ENCODE data around the gene ASTN1. TPM values are rescaled to one million over a fixed set of nuclear protein-coding genes. Genes with fewer than 3 reads are reported as not detected.

Gene ASTN1
- total and polyA plus RNA-seq, 9 donors = 1.1 to 14.8 (median 2.7) TPM

DNA sequence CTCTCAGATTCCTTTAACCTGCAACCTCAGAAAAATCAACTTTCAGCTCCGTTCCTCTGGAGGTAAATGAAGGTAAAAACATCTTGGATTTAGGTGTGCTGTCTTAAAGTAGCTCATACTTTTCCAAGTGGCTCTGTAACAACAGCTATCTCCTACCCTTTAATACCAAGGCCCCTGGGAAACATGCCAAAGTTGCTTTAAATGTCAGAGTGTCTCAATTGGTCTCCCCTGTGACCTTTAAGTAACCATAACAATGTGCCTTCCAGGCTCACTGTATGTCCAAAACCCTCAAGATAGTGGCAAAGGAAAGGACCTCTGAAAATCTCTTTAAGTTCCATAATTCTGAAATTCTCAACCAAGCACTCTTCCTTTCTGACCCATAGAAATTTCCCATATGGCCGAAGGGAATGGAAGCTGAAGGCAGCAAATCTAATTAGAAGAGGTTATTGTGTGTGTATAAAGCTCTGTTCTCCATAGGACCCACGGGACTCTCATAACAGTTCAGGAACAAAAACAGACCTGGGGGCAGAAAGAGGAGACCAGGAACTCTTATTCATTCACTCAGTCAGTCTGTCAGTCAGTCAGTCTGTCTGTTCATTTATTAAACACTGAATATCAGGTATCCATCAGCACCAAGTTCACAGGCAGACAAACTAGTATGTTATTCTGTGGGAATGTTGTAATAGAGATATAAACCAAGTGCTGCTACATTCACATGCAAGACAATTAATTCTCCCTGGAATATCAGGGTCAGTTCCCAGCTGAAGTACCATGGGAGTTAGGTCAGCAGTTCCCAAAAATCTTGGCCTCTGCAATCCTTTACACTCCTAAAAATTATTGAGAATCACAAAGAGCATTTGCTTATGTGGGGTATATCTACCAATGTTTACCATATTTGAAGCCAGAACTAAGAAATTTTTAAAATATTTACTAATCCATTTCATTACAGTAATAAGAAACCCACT, 19.1 kb downstream of the ASTN1 start:
- Histone ChIP-seq H3K4me1 (ENCODE audit: insufficient read depth) (peaks cover 2% of the 10 kb centered on the region), H3K9me3 (no peaks in the 10 kb centered on the region), H3K4me3 (no peak overlapping the region), H3K27ac (no peak overlapping the region), H3K36me3 (no peaks in the 10 kb centered on the region), H3K27me3 (no peaks in the 10 kb centered on the region)
- intact Hi-C loops (cut with DNase I) = no loop called here
- 53 to 73% (median 65%) methylated on average over 3 of the region's 3 CpGs for WGBS, 3 donors
- TF ChIP-seq EP300 (IDR thresholded peaks at IDR 0.05) = no peak
- no peak for TF ChIP-seq POLR2A (IDR thresholded peaks at IDR 0.05)
- TF ChIP-seq, protein P1, sequence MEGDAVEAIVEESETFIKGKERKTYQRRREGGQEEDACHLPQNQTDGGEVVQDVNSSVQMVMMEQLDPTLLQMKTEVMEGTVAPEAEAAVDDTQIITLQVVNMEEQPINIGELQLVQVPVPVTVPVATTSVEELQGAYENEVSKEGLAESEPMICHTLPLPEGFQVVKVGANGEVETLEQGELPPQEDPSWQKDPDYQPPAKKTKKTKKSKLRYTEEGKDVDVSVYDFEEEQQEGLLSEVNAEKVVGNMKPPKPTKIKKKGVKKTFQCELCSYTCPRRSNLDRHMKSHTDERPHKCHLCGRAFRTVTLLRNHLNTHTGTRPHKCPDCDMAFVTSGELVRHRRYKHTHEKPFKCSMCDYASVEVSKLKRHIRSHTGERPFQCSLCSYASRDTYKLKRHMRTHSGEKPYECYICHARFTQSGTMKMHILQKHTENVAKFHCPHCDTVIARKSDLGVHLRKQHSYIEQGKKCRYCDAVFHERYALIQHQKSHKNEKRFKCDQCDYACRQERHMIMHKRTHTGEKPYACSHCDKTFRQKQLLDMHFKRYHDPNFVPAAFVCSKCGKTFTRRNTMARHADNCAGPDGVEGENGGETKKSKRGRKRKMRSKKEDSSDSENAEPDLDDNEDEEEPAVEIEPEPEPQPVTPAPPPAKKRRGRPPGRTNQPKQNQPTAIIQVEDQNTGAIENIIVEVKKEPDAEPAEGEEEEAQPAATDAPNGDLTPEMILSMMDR (IDR thresholded peaks at IDR 0.05) = no peak
- DNase-seq = no peak

DNA sequence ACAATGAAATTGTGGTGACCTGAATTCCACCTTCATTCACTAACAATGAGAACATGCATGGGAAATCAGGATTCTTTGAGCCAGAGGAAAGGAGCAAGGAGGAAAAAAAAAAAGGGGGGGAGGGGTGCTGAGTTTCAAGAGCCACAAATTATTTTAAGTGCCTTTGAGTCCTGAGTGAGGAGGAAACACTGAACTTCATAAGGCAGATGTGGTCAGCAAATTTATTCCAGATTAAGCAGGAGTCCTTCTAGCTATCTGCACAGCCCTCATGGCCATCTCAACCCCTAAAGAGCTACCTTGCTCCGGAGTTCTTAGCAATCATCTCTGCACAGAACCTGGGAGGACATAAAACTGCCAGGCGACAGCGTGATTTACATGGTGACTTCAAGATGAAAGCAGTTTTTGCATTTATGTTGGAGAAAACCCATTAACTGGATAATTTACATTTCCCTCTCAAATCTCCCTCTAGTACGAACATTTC, 21.7 kb downstream of the ASTN1 start:
- Histone ChIP-seq H3K4me1 (ENCODE audit: insufficient read depth) (peaks cover 2% of the 10 kb centered on the region), H3K9me3 (no peaks in the 10 kb centered on the region), H3K27ac (no peak overlapping the region), H3K27me3 (no peaks in the 10 kb centered on the region), H3K36me3 (no peaks in the 10 kb centered on the region), H3K4me3 (no peak overlapping the region)
- WGBS, 3 donors = 84 to 88% (median 87%) methylated on average over 4 of the region's 4 CpGs
- intact Hi-C loops (cut with DNase I) = no loop called here
- TF ChIP-seq, protein P1 (IDR thresholded peaks at IDR 0.05) = no peak
- no peak for TF ChIP-seq EP300 (IDR thresholded peaks at IDR 0.05)
- no peak for TF ChIP-seq POLR2A (IDR thresholded peaks at IDR 0.05)
- no peak for DNase-seq

DNA sequence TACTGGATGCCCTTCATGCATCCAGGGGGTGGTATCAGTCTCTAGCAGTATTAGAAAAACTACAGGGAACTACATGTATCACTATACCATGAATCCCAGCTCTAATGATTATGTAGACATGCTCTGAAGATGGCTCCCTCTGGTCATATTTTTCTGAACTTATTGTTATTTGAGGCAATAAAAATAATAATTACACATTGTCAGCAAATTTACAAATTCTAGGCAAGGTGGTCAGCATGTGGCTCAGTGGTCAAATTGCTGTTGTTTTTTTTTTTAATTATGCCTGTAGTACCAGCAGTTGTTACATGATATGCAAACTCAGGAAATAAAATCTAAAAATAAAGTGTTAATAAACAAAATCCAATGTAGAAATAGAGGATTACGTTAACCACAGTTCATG, 22.5 kb downstream of the ASTN1 start:
- peaks cover 2% of the 10 kb centered on the region for H3K4me1 ChIP-seq (ENCODE audit: insufficient read depth)
- intact Hi-C loops (cut with DNase I) = no loop called here
- WGBS, 3 donors = 75 to 86% (median 79%) methylated on average over 1 of the region's 1 CpG

DNA sequence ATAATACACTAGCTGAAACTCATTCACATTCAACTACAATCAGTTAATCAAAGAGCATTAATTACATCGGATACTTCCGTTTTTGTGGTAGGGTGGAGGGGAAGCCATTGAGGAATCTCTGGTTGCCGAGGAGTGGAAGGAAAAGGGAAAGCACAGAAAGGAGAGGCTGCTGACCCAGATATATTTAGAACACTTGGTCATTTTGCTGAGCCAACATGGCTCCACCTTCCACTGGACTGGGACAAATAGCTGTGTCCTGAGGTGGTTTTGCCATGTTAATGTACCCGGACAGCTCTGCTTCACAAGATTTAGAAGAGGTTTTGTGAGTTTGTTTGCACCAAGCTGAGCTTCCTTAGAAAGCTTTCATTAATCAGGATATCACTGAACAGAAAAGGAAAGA, 26.2 kb downstream of the ASTN1 start:
- Histone ChIP-seq H3K27ac (no peak overlapping the region), H3K27me3 (no peaks in the 10 kb centered on the region), H3K4me1 (ENCODE audit: insufficient read depth) (no peaks in the 10 kb centered on the region), H3K4me3 (no peak overlapping the region), H3K36me3 (no peaks in the 10 kb centered on the region), H3K9me3 (no peaks in the 10 kb centered on the region)
- TF ChIP-seq POLR2A (IDR thresholded peaks at IDR 0.05) = no peak
- no peak for TF ChIP-seq EP300 (IDR thresholded peaks at IDR 0.05)
- TF ChIP-seq, protein P1 (IDR thresholded peaks at IDR 0.05) = no peak
- no peak for DNase-seq
- 88 to 98% (median 90%) methylated on average over 4 of the region's 4 CpGs for WGBS, 3 donors
- intact Hi-C loops (cut with DNase I) = no loop called here

More for the DNA sequence above, 22.5 kb downstream of the ASTN1 start:
- Histone ChIP-seq H3K9me3 (no peaks in the 10 kb centered on the region), H3K27ac (no peak overlapping the region), H3K36me3 (no peaks in the 10 kb centered on the region), H3K4me3 (no peak overlapping the region), H3K27me3 (no peaks in the 10 kb centered on the region)
- DNase-seq = no peak
- TF ChIP-seq POLR2A (IDR thresholded peaks at IDR 0.05) (no peak), EP300 (IDR thresholded peaks at IDR 0.05) (no peak)
- TF ChIP-seq, protein P1 (IDR thresholded peaks at IDR 0.05) = no peak
